Measurements from ENCODE around the gene CYGB.

DNA sequence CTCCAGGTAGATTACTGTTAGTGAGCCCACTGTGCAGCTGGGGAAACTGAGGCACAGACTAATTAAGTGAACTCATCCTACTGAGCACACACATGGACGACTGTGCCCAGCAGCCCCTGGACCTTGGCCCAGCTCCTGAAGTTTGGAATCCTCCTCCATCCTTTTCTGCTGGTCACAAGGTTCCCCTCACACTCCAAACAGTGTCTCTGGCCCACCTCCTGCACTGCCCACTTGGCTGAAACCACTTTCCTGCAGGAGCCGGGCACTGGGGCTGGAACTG lies 39.9 kb downstream of the CYGB start:
- TF ChIP-seq, protein P1, sequence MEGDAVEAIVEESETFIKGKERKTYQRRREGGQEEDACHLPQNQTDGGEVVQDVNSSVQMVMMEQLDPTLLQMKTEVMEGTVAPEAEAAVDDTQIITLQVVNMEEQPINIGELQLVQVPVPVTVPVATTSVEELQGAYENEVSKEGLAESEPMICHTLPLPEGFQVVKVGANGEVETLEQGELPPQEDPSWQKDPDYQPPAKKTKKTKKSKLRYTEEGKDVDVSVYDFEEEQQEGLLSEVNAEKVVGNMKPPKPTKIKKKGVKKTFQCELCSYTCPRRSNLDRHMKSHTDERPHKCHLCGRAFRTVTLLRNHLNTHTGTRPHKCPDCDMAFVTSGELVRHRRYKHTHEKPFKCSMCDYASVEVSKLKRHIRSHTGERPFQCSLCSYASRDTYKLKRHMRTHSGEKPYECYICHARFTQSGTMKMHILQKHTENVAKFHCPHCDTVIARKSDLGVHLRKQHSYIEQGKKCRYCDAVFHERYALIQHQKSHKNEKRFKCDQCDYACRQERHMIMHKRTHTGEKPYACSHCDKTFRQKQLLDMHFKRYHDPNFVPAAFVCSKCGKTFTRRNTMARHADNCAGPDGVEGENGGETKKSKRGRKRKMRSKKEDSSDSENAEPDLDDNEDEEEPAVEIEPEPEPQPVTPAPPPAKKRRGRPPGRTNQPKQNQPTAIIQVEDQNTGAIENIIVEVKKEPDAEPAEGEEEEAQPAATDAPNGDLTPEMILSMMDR (optimal IDR thresholded peaks at IDR 0.05 in 1 of 3, IDR thresholded peaks at IDR 0.05 in 1 of 3, conservative IDR thresholded peaks at IDR 0.05 in 1 of 3; ENCODE audit: extremely low read depth in 1 of 3, insufficient read depth in 2 of 3, low read length in 3 of 3), result no peak
- no peak for TF ChIP-seq EZH2 (IDR thresholded peaks at IDR 0.05; ENCODE audit: low read length)
